Effector memory CD4-positive, alpha-beta T cell (primary cell): ENCODE measurements around the gene DCAF11.

ENCODE experiments used
- DNase-seq, 3 donors: peaks; one replicate each; pipeline ENCODE4 v3.0.0-alpha.2; 2020
- H3K27ac ChIP-seq: 2 replicates; pipeline ENCODE4 v1.7.0; 2013; ENCODE audit warnings: mild to moderate bottlenecking, low read length, moderate library complexity; ENCODE audit not compliant: insufficient read depth, poor library complexity, severe bottlenecking
- H3K27me3 ChIP-seq: replicated peaks from 2 replicates; pipeline ENCODE4 v1.7.0; 2013; ENCODE audit warnings: mild to moderate bottlenecking, low read length; ENCODE audit not compliant: insufficient read depth, control insufficient read depth, poor library complexity, severe bottlenecking
- H3K36me3 ChIP-seq: 2 replicates; pipeline ENCODE4 v1.7.0; 2013; ENCODE audit warnings: mild to moderate bottlenecking, low read length, moderate library complexity; ENCODE audit not compliant: control insufficient read depth, insufficient read depth
- H3K4me1 ChIP-seq: 2 replicates; pipeline ENCODE4 v1.7.0; 2013; ENCODE audit warnings: low read length, mild to moderate bottlenecking; ENCODE audit not compliant: control insufficient read depth, insufficient read depth, poor library complexity, severe bottlenecking
- H3K4me3 ChIP-seq: 2 replicates; pipeline ENCODE4 v1.7.0; 2013; ENCODE audit warnings: low read length, low read depth, mild to moderate bottlenecking; ENCODE audit not compliant: insufficient read depth, poor library complexity, severe bottlenecking
- H3K9me3 ChIP-seq: 2 replicates; pipeline ENCODE4 v1.7.0; 2013; ENCODE audit warnings: mild to moderate bottlenecking, low read length, moderate library complexity; ENCODE audit not compliant: control insufficient read depth

DCAF11 gene

DNA sequence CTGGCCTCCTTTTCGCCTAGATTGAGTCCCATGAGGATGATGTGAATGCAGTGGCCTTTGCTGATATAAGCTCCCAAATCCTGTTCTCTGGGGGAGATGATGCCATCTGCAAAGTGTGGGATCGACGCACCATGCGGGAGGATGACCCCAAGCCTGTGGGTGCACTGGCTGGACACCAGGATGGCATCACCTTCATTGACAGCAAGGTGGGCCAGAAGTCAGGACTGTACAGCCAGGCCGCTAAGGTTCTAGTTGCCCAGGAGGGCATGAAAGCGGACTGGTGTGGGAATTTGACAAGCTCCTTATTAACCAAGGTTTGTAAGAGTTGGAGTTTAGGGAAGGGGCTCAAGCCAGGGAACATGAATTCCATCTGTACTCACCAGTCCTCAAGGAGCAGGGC is 5.1 kb downstream of the DCAF11 start:
- H3K4me1 ChIP-seq: peaks cover 12% of the 10 kb centered on the region
- no peak overlapping the region for H3K4me3 ChIP-seq
- H3K27ac ChIP-seq: no peak overlapping the region
- H3K27me3 ChIP-seq: no peaks in the 10 kb centered on the region
- H3K36me3 ChIP-seq: peaks cover 65% of the 10 kb centered on the region
- no peak for DNase-seq
- H3K9me3 ChIP-seq: no peaks in the 10 kb centered on the region

DNA sequence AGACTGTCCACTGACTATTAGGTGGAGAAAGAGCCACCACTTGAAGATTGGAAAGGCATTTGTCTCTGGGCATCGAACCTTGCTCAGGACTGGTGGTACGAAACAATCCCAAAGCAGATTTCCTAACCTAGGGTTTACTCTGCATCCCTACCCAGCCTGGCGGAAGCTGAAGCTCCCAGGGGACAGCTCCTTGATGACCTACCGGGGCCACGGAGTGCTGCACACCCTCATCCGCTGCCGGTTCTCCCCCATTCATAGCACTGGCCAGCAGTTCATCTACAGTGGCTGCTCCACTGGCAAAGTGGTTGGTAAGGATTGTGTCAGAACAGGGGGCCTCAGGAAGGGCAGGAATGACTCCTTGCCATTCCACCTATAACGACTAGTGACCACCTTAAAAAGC is 6.6 kb downstream of the DCAF11 start:
- Histone ChIP-seq H3K4me1 (peaks cover 3% of the 10 kb centered on the region), H3K4me3 (no peak overlapping the region), H3K9me3 (no peaks in the 10 kb centered on the region), H3K36me3 (peaks cover 65% of the 10 kb centered on the region), H3K27ac (no peak overlapping the region), H3K27me3 (no peaks in the 10 kb centered on the region)
- DNase-seq: no peak

DNA sequence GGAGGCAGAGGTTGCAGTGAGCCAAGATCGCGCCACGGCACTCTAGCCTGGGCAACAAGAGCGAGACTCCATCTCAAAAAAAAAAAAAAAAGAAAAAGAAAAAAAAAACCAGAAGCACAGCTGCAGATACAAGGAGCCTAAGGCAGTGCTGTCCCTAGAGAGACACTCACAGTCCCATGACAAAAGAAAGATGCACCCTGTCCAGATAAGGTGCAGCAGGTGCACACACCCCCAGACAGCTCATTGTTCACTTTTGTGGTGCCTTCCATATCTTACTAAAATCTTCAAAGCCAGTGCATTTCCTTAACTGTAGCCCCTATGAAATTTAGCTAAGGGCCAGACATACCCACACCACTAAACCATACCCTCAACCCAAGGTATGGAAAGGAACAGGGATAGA is 7.8 kb downstream of the DCAF11 start:
- Histone ChIP-seq H3K4me1 (no peaks in the 10 kb centered on the region), H3K9me3 (no peaks in the 10 kb centered on the region), H3K27me3 (no peaks in the 10 kb centered on the region), H3K4me3 (no peak overlapping the region), H3K36me3 (peaks cover 65% of the 10 kb centered on the region), H3K27ac (no peak overlapping the region)
- DNase-seq: no peak

DNA sequence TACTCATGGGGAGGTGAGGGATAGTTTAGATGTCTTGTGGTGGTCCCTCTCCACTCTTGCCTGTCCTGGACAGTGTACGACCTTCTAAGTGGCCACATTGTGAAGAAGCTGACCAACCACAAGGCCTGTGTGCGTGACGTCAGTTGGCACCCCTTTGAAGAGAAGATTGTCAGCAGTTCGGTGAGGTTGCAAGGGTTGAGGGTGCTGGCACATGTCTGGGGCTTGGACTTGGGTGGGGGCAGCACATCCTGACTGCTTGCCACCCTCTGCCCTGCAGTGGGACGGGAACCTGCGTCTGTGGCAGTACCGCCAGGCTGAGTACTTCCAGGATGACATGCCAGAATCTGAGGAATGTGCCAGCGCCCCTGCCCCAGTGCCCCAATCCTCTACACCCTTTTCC is 8.3 kb downstream of the DCAF11 start:
- DNase-seq: no peak
- Histone ChIP-seq H3K9me3 (no peaks in the 10 kb centered on the region), H3K4me1 (no peaks in the 10 kb centered on the region), H3K27me3 (no peaks in the 10 kb centered on the region), H3K4me3 (no peak overlapping the region), H3K27ac (no peak overlapping the region), H3K36me3 (peaks cover 62% of the 10 kb centered on the region)

DNA sequence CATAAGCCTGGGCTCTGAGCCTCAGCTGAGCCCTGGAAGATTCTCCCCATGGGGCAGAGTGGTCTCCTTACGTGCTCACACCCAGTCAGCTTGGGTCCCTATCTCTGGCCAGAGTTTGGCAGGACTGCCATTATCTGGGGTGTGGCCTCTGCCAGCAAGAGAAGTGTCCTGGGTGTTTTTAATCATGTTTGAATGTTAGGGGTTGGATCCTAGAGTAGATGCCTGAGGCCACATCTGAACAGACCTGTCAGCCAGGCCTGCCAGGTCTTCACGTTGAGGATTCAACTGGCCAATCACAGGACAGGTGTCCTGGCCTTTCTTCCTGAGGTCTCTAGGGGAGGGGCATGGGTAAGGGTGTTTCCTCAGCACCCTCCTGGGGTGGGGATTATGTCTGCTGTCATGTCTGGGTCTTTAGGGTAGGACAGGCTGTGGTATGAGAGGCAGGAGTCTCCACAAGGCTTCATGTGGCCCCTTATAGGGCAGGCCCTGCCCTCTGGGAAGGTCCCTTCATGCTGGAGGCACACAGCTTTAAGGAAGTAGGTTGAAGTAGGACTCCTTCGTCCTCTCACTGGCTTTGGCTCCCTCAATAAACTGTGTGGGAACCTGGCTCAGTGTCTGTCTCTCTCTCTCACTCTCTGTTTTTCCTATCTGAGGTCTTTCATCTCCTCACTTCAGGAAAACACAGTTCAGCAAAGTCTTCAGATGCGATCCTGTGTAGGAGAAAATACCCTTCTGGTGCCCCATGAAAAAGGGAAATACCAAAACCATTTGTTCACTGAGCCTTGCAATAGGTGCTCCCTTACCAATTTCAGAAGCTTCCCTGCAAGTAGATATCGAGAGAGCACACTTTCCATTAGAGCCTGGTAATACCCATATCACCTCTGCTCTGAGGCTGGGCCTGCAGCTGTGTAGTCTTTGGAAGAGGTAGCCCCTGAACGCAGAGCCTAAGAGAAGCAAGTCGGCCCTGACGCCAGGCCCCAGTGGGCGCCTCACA is 9.1 kb downstream of the DCAF11 start:
- no peak for DNase-seq
- no peak overlapping the region for H3K4me3 ChIP-seq
- H3K36me3 ChIP-seq: peaks cover 53% of the 10 kb centered on the region
- no peaks in the 10 kb centered on the region for H3K9me3 ChIP-seq
- no peak overlapping the region for H3K27ac ChIP-seq
- no peaks in the 10 kb centered on the region for H3K4me1 ChIP-seq
- H3K27me3 ChIP-seq: no peaks in the 10 kb centered on the region

DNA sequence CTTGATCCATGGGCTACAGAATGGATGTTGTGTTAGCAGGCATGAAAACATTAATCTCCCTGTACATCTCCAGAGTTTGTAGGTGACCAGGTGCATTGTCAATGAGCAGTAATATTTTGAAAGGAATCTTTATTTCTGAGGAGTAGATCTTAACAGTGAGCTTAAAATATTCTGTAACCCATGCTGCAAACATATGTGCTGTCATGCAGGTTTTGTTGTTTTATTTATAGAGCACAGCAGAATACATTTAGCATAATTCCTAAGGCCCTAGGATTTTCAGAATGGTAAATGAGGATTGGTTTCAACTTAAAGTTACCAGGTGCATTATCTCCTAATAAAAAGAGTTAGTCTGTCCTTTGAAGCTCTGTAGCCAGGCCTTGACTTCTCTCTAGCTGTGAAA is 12.4 kb downstream of the DCAF11 start:
- Histone ChIP-seq H3K27ac (no peak overlapping the region), H3K36me3 (peaks cover 24% of the 10 kb centered on the region), H3K27me3 (no peaks in the 10 kb centered on the region), H3K4me1 (peaks cover 2% of the 10 kb centered on the region), H3K4me3 (no peak overlapping the region), H3K9me3 (no peaks in the 10 kb centered on the region)
- no peak for DNase-seq

DNA sequence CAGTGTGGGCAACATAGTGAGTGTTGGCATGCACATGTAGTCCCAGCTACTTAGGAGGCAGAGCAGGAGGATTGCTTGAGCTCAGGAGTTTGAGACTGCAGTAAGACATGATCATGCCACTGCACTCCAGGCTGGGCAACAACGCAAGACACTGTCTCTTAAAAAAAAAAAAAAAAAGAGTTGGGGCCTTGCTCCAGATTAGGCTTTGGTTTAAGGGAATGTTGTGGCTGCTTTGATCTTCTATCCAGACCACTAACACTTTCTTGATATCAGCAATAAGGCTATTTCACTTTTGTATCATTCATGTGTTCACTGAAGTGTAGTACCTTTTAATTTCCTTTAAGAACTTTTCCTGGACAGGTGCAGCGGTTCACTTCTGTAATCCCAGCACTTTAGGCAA is 13.1 kb downstream of the DCAF11 start:
- Histone ChIP-seq H3K27ac (no peak overlapping the region), H3K27me3 (no peaks in the 10 kb centered on the region), H3K36me3 (peaks cover 19% of the 10 kb centered on the region), H3K4me3 (no peak overlapping the region), H3K9me3 (no peaks in the 10 kb centered on the region), H3K4me1 (peaks cover 10% of the 10 kb centered on the region)
- no peak for DNase-seq

DNA sequence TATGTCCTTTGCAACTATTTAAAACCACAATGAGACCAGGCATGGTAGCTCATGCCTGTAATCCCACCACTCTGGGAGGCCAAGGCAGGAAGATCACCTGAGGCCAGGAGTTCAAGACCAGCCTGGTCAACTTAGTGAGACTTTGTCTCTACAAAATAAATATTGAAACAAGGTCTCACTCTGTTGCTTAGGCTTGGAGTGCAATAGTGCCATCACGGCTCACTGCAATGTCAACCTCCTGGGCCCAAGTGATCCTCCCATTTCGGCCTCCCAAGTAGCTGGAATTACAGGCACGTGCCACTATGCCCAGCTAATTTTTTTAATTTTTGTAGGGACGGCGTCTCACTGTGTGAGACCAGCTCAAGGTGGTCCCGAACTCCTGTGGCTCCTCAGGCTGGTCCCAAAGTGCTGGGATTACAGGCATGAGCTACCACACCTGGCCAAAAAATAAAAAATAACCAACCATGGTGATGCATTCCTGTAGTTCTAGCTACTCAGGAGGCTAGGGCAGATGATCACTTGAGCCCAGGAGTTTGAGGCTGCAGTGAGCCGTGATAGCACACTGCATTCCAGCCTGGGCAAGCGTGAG is 14.9 kb downstream of the DCAF11 start:
- Histone ChIP-seq H3K27ac (no peak overlapping the region), H3K36me3 (peaks cover under 1% of the 10 kb centered on the region), H3K9me3 (no peaks in the 10 kb centered on the region), H3K27me3 (no peaks in the 10 kb centered on the region), H3K4me1 (peaks cover 15% of the 10 kb centered on the region), H3K4me3 (no peak overlapping the region)
- DNase-seq: no peak

DNA sequence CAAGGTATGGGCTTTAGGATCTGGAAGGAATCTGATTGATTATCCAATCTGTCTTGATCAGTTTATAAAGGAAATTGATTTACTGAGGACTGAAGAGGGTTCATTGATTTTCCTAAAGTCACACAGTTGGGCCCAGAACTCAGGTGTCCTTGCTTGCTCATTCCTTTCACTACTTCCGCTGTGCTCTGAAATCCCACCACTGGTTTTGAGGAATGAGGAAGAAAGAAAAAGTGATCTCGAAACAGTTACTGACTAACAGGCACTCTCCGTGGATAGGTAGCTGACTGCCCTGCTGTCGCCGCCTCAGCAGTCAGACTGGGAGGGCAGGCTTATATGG is 15.8 kb downstream of the DCAF11 start, which contains the start of gene FITM1:
FITM1 (plus strand) TSS at position 280 of the 337 bp plus-strand sequence. CDS start 905 bp downstream, outside the sequence.
- Histone ChIP-seq H3K9me3 (no peaks in the 10 kb centered on the region), H3K36me3 (no peaks in the 10 kb centered on the region), H3K27ac (no peak within 1 kb of the TSS), H3K4me1 (peaks cover 18% of the 10 kb centered on the region), H3K4me3 (no peak within 1 kb of the TSS), H3K27me3 (no peaks in the 10 kb centered on the region)
- no peak for DNase-seq
